K562 (cell line): ENCODE data around the gene ATP6V0C. TPM values are rescaled to one million over a fixed set of nuclear protein-coding genes. Genes with fewer than 3 reads are reported as not detected.

Source experiments
- ATAC-seq: fragments of 200-7000 bp; cut with Tn5 transposase; 3 replicates; pipeline ENCODE4 v1.9.1; 2020; ENCODE audit warnings: moderate library complexity
- BruUV-seq: library from RNA; stranded (reverse); fragments of 400-500 nt; replicated peaks from 2 replicates; lab custom pipeline; 2021; lab: Mats Ljungman, UMichigan
- CTCF ChIA-PET: fragments of 300-600 bp; formaldehyde crosslinking; extraction: SDS; loops from one replicate; lab custom pipeline; 2021; ENCODE audit warnings: low intra/inter-chr PET ratio; lab: Yijun Ruan, JAX
- POLR2A ChIA-PET: fragments of 300-600, 350-650 bp; sonication (Branson Sonifier 250); formaldehyde crosslinking; extraction: SDS; loops from one replicate; lab custom pipeline; 2021; ENCODE audit warnings: antibody characterized with exemption, inconsistent platforms; lab: Yijun Ruan, JAX
- DNase-seq, 4 experiments: peaks; one replicate each; pipeline versions ENCODE4 v3.0.0 to v3.0.0-alpha.2; 2011 to 2018; ENCODE audit warnings: low spot score in 3 of 4, mixed read lengths in 3 of 4; ENCODE audit errors: extremely low read depth in 1 of 4
- FAIRE-seq: peaks from 2 replicates; lab custom pipeline; 2011; peaks lifted over from hg19 to GRCh38; lab: Jason Lieb, UNC
- H2AFZ ChIP-seq: 2 replicates; pipeline ENCODE4 v1.6.0; 2011; ENCODE audit warnings: low read depth, low read length, control low read depth, inconsistent platforms
- H3K27ac ChIP-seq: fragments of 200-600 bp; 3 replicates; pipeline ENCODE4 v1.8.0; 2011; ENCODE audit warnings: low read depth, mild to moderate bottlenecking, control low read depth, inconsistent platforms, low read length, moderate library complexity, mixed read lengths; ENCODE audit errors: extremely low read depth
- H3K27me3 ChIP-seq, 2 experiments: fragments of 300-600 bp in 1 of 2; 2 replicates in 1 of 2; 3 replicates in 1 of 2; pipeline versions ENCODE4 v1.6.0 to v1.8.0; 2011; ENCODE audit warnings: inconsistent platforms in 2 of 2, low read length in 2 of 2, mild to moderate bottlenecking in 1 of 2, mixed read lengths in 1 of 2, moderate library complexity in 1 of 2; ENCODE audit not compliant: control insufficient read depth in 2 of 2, insufficient read depth in 2 of 2
- H3K36me3 ChIP-seq: fragments of 300-600 bp; 3 replicates; pipeline ENCODE4 v1.8.0; 2011; ENCODE audit warnings: mild to moderate bottlenecking, low read length, inconsistent platforms; ENCODE audit not compliant: control insufficient read depth, insufficient read depth
- H3K4me1 ChIP-seq, 2 experiments: fragments of 200-600 bp in 1 of 2; replicated peaks in 1 of 2; 2 replicates in 1 of 2; 3 replicates in 1 of 2; pipeline versions ENCODE4 v1.5.1 to v1.8.0; 2011; ENCODE audit warnings: inconsistent platforms in 2 of 2, low read length in 2 of 2, mild to moderate bottlenecking in 1 of 2, mixed read lengths in 1 of 2, moderate library complexity in 1 of 2; ENCODE audit not compliant: control insufficient read depth in 2 of 2, insufficient read depth in 2 of 2
- H3K4me2 ChIP-seq: 2 replicates; pipeline ENCODE4 v1.6.1; 2011; ENCODE audit warnings: low read length, control low read depth, inconsistent platforms, mixed read lengths; ENCODE audit not compliant: insufficient read depth
- H3K4me3 ChIP-seq: fragments of 200-600 bp; sonication (generic), shearing (Covaris generic); 2 replicates; pipeline ENCODE4 v1.5.1; 2016; ENCODE audit warnings: control low read depth, inconsistent platforms
- H3K79me2 ChIP-seq: fragments of 200-600 bp; 3 replicates; pipeline ENCODE4 v1.8.0; 2011; ENCODE audit warnings: low read length, inconsistent platforms; ENCODE audit not compliant: control insufficient read depth, insufficient read depth
- H3K9ac ChIP-seq, 2 experiments: 2 replicates each; pipeline versions ENCODE4 v1.6.0 to v1.6.1; 2011; ENCODE audit warnings: low read depth in 2 of 2, low read length in 2 of 2, control low read depth in 1 of 2, inconsistent platforms in 1 of 2, mild to moderate bottlenecking in 1 of 2, mixed read lengths in 1 of 2; ENCODE audit not compliant: insufficient read depth in 1 of 2
- H3K9me1 ChIP-seq: one replicate; pipeline ENCODE4 v1.6.0; 2011; ENCODE audit warnings: inconsistent platforms, mild to moderate bottlenecking, low read length, moderate library complexity; ENCODE audit not compliant: control insufficient read depth, insufficient read depth
- H3K9me3 ChIP-seq: replicated peaks from 2 replicates; pipeline ENCODE4 v1.5.1; 2011; ENCODE audit warnings: low read depth, low read length, inconsistent platforms; ENCODE audit not compliant: control insufficient read depth, insufficient read depth
- H4K20me1 ChIP-seq: replicated peaks from 2 replicates; pipeline ENCODE4 v1.6.1; 2011; ENCODE audit warnings: low read length, inconsistent platforms, mixed read lengths; ENCODE audit not compliant: control insufficient read depth, insufficient read depth
- FUS ChIP-seq: fragments of 200-400 bp; formaldehyde crosslinking; optimal IDR thresholded peaks from 2 replicates; pipeline ENCODE3; 2017; ENCODE audit warnings: low read depth, low read length
- ZFX ChIP-seq: sonication (generic); formaldehyde crosslinking; IDR thresholded peaks from 2 replicates; pipeline ENCODE4 v1.8.0; 2022; ENCODE audit warnings: mild to moderate bottlenecking, missing genetic modification reagents, moderate library complexity
- ZNF740 ChIP-seq, 3 experiments: fragments of 200-800 bp in 1 of 3; sonication (Bioruptor generic) in 1 of 3; sonication (generic) in 1 of 3; formaldehyde crosslinking in 1 of 3; IDR thresholded peaks; 2 replicates each; pipeline versions ENCODE4 v1.6.1 to v1.8.0; 2016 to 2022; ENCODE audit warnings: mild to moderate bottlenecking in 2 of 3, missing compliant biosample characterization in 2 of 3, missing genetic modification characterization in 2 of 3, missing genetic modification reagents in 1 of 3
- WGBS: fragments of 100-300 bp; shearing (Covaris generic); methylation state at CpG from one replicate; pipeline ENCODE4 v1.1.6; 2016; ENCODE audit warnings: low coverage, mixed read lengths; ENCODE audit not compliant: insufficient coverage; ENCODE audit errors: missing lambda C conversion rate; 5-methylcytosine and 5-hydroxymethylcytosine counted together
- in situ Hi-C: fragments of 300-500 bp; cut with MboI; formaldehyde crosslinking; loops from 4 replicates; pipeline ENCODE4 v1.15.0; 2018; ENCODE audit warnings: inconsistent platforms, mixed read lengths
- intact Hi-C: fragments of 100-400 bp; cut with micrococcal nuclease; formaldehyde crosslinking; loops from 2 replicates; pipeline ENCODE4 v1.14.2; 2022
- polyA plus RNA-seq, 8 experiments: library from polyadenylated mRNA; depleted of rRNA in 4 of 8; stranded (reverse) in 5 of 8; unstranded in 3 of 8; fragments of >200 nt; fragmentation: Nextera tagmentation in 2 of 8; fragmentation: Illumina TruSeq in 1 of 8; extraction: Ambion mirVana in 2 of 8; extraction: Trizol in 1 of 8; gene quantifications; 2 replicates each; pipeline versions ENCODE4 v1.2.1 to v1.2.3, GENCODE V29; 2011 to 2014; ENCODE audit warnings: inconsistent platforms in 1 of 8, missing spikeins in 1 of 8
- total RNA-seq, 7 experiments: library from RNA; depleted of rRNA in 6 of 7; stranded (reverse); fragments of >200 nt in 6 of 7; fragmentation: Illumina TruSeq in 2 of 7; extraction: Trizol in 2 of 7; gene quantifications; 2 replicates each; pipeline versions ENCODE4 v1.2.1 to v1.2.3, GENCODE V29; 2011 to 2021; ENCODE audit warnings: low replicate concordance in 1 of 7

The ATP6V0C gene
- total and polyA plus RNA-seq, 9 of the 15 experiments (the other 6 are each of a cell fraction or from before 2014, with no cell fraction given), result 2.9 to 228 (median 22.7) TPM

- Histone ChIP-seq H2AFZ (no peak overlapping the region), H3K9me1 (no peaks in the 10 kb centered on the region), H3K9ac (peak overlapping the region in 1 of 2 experiments; percentile 86; a peak in 2 of 4 replicates), H3K27ac (no peak overlapping the region), H3K79me2 (peaks cover 8% of the 10 kb centered on the region; the same call in 2 of the 3 replicates), H3K4me1 (peaks cover 7 to 85% of the 10 kb centered on the region in 2 experiments; a peak in 4 of 5 replicates), H4K20me1 (0 out of 2 replicates have a peak, but pooled peaks cover 4% of the 10 kb centered on the region), H3K4me3 (no peak overlapping the region), H3K36me3 (no peaks in the 10 kb centered on the region), H3K9me3 (no peaks in the 10 kb centered on the region), H3K27me3 (no peaks in the 10 kb centered on the region), H3K4me2 (no peak overlapping the region)
- 23% methylated on average over 12 of the region's 16 CpGs for WGBS
- no TSS peak for BruUV-seq
- ChIA-PET POLR2A (interaction anchor here (0.7 to 2.3 kb wide), 11 partner anchors 9 to 317 kb away, joined by 3 to 10 read pairs (median 3); partner anchors contain the start of genes AMDHD2, PGP and TEDC2), CTCF (no interaction called here)
- TF ChIP-seq ZNF740 (CRISPR knock-in tag; IDR thresholded peaks at IDR 0.05) (0 out of 2 replicates have a peak, but pooled peaks have one; percentile 6), ZNF740 (tag; IDR thresholded peaks at IDR 0.05) (no peak), FUS (no peak), ZFX (CRISPR knock-in tag) (peak; percentile 6; the same call in 1 of the 2 replicates)
- no peak for DNase-seq
- intact Hi-C loops (loop anchor here (5.0 kb wide), 1 partner anchor 33 kb away; no protein-coding TSS in a partner anchor), in situ Hi-C loops (no loop called here)
- ATAC-seq, result no peak
- peak; percentile 54 for FAIRE-seq
Measured at GRCh38 chr16:2469399-2470233, 44.1 kb upstream of the ATP6V0C start.
